Measurements from ENCODE around the gene PATJ.

GRCh38 chr1:62196086-62196690 lies 453.9 kb downstream of the PATJ start:
- TF ChIP-seq POLR2AphosphoS5 (IDR thresholded peaks at IDR 0.05): no peak
- TF ChIP-seq CTCF (IDR thresholded peaks at IDR 0.05): no peak
- no peak for TF ChIP-seq POLR2A (IDR thresholded peaks at IDR 0.05; ENCODE audit: low read depth)

Measured in esophagus muscularis mucosa (tissue), 3 donors.